GM19452 (cell line): ENCODE data around the gene GNB5.
A peak's percentile ranks its signal among the peaks of the same experiment; 100 is the strongest.
"Not testable (repeated sequence)": the region's sequence is repeated elsewhere in the genome, so short reads cannot be mapped to it uniquely, and the experiment has no call there.

Source experiments
- ATAC-seq: cut with Tn5 transposase; IDR thresholded peaks from one replicate; pipeline ENCODE4 v1.9.1; 2021; ENCODE audit not compliant: unreplicated experiment

Gene GNB5

GRCh38 chr15:52113708-52114107 is 77.5 kb downstream of the GNB5 start:
- ATAC-seq, result no peak

DNA sequence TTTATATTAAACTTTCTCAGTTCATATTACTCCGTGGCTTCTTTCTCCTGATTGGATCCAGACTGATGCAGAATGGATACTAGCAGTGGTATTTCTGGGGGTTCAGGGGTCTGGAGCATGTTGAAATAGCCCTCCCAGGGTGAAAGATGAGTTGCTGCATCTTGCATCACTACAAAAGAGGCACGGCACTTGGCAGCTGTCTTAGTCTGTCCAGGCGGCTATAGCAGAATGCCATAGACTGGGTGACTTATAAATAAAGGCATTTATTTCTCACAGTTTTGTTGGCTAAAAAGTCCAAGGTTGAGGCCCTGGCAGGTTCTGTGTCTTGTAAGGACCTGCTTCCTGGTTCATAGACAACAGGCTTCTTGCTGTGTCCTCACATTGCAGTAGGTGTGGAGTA is 78.0 kb downstream of the GNB5 start:
- no peak for ATAC-seq

- no peak for ATAC-seq
Observed at GRCh38 chr15:52112203-52112750, 78.9 kb downstream of the GNB5 start.

GRCh38 chr15:52111517-52112202 is 79.5 kb downstream of the GNB5 start:
- no peak for ATAC-seq

DNA sequence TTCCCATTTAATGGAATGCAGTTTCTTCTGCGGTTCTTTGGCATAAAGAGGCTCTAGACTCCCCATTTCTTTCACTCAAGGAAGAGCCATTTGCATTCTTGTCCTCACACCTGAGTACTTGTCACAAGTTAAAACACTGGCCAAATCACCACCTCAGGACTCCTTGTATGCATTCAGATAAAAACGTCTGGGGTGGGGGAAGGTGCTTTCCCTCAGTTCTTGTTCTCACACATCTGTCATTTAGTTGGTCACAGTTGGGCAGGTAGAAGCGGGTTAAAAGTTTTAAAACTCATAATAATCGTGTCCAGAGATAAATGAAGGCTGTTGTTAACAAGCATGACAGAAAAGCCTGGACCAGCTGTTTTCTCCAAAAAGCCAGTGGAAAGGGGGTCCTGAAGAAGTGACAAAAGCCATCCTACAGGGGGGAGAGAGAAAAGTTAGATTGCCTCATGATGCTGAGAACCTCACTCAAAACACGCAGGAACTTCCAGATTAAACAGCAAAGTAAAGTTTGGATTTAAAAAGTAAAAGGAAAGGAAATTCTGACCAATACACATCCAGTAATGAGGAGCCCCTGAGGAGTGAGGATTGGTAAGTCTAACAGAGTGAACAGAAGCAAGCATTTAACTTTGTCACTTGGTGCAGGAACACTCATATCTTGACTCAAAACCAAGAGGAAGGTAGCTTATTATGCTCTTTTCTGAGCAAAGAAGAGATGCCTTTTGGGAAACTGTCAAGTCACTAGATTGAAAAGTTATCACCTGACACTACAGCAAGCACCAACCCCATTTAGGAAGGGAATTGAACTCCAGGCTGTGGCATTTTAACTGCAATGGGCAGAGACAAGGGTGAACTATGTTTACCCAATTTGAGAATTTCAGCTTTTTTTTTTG is 81.4 kb downstream of the GNB5 start:
- peak; percentile 57 for ATAC-seq

- ATAC-seq, result no peak
Observed at GRCh38 chr15:52107238-52107637, 84.0 kb downstream of the GNB5 start.

DNA sequence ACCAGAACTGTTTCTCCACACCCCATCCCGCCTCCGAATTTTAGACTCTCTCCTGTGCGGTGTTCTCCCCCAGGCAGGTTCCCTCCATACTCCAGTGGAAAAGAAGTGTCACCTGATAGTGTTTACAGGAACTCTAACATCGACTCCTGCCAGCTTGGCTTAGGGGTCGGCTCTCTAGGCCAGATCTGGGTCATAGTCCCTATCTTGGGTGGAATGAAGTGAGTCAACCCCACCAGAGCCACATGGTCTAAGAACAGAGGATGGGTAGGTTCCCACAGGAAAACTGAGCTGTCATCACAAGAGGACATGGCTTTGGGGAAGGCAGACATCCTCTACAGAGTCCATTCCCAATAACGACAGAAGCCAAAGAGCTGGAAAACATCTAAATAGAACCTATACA is 84.6 kb downstream of the GNB5 start:
- no peak for ATAC-seq

DNA sequence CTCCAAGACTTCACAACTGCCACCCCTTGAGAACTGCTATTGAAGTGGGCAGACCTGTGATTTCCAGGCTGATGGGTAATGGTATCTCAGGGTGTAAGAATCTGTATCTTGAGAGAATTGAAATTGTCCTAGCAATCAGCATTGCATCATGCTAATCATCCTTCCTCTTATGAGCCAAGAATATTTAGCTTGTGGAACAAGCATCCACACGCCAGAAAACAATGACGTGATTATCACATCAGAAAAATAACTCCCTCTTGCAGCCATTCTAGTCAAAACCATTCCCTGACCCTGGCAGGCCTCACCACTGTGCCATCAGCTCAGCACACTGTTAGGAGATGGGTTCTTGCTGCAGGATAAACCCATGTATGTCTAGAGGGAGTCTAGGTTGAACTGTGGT is 85.3 kb downstream of the GNB5 start:
- ATAC-seq, result no peak

DNA sequence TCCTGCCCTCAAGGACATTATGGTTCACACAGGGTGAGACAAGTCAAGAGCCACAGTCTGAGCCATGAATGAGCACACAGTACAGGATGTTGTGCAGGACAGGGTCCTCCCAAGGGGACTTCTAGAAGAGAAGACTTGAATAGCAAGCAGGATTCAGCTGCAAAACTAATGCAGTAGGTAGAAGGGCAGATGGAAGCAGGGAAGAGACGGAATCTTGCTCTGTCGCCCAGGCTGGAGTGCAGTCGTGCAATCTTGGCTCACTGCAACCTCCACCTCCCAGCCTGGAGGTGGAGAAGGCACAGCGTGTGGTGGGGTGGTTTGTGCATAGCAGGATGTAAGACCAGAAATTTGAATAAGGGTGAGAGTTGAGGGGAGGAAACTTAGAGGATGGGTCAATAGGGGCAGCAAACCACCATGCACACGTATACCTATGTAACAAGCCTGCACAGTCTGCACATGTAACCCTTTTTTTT is 86.6 kb downstream of the GNB5 start:
- peak; percentile 41 for ATAC-seq

- ATAC-seq, result peak; percentile 81
Observed at GRCh38 chr15:52103217-52104207, 87.7 kb downstream of the GNB5 start.

DNA sequence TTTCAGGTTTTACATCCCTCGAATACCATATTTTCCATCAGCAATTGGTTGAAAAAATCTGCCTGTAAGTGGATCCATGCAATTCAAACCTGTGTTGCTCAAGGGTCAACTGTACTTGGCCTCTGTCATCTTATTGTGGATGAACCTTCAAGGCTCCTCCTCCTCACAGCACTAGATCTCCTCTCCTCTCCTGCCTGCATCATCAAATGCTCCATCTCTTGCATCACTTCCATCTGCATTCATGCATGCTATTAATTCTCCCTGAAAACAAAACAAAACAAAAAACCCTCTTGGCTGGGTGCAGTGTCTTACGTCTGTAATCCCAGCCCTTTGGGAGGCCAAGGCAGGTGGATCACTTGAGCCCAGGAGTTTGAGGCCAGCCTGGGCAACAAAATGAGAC is 88.7 kb downstream of the GNB5 start:
- no peak for ATAC-seq

DNA sequence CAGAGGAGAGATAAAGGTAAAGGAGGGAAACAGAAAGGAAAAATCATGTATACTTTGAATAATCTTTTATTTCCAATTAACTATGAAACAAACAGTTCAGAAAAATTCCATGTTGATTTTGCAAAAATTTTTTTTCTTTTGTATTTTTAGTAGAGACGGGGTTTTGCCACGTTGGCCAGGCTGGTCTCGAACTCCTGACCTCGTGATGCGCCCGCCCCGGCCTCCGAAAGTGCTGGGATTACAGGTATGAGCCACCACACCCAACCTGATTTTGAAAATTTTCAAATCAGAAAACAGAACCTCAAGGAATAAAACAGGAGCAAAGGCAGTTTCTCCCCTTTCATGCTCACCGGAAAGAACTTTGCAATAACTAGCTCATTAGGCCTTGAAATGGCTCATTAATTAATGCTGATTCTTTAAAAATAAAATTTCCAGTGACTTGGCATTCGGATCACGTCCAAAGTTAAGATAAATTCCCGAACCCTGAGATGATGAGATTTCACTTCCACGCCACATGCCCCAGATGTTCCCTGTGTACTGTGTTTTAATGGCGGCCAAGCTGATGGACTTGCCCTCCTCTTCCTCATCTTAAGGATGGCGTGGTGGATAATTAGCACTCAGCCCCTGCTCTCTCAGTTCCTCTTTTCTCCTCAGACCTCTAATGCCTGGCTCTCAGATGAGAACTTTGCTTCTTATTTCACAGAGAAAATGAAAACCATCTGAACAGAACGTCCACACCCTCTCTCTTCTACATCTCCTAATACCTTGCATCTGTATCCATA is 89.5 kb downstream of the GNB5 start:
- no peak for ATAC-seq

DNA sequence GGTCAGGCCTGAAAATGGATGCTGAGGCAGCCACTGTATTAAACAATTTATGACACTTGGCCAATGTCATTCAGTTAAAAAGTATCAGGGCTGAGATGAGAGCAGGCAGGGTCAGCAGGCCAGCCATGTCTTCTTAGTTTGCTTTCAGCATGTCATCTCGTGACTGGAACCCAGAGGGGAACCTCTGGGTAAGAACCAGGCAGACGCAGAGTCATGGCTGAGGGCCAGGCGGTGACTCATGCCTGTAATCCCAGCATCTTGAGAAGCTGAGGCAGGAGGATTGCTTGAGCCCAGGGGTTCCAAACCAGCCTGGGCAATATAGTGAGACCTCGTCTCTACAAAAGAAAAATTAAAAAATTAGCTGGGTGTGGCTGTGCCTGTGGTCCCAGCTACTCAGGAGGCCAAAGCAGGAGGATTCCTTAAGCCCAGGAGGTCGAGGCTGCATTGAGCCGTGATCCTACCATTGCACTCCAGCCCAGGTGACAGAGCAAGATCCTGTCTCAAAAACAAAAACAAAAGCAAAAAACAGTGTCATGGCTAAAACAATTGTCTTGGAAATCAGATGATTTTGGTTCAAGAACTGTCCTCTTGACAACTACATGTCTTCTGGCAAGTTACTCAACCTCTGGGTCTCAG is 90.3 kb downstream of the GNB5 start:
- no peak for ATAC-seq

DNA sequence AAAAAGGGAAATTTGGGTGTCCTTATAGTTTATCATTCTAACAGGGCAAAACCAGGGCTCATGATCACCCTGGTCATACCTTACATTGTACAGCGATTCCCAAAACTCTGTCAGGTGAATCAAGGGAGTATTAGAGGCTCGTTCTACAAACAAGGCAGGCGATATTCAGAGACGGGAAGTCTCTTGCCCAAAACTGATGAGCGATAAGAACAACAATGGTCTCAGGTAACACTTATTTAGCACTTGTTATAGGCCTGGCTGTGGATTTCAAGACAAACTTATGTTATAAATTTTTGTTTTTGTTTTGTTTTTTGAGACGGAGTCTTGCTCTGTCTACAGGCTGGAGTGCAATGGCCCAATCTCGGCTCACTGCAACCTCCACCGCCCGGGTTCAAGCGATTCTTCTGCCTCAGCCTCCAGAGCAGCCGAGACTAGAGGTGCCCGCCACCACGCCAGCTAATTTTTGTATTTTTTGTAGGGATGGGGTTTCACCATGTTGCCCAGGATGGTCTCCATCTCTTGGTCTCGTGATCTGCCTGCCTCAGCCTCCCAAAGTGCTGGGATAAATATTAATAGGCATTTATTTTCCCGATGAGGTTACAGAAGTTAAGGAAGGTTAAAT is 91.4 kb downstream of the GNB5 start:
- ATAC-seq, result no peak

- ATAC-seq, result no peak
Observed at GRCh38 chr15:52098323-52098722, 92.9 kb downstream of the GNB5 start.

GRCh38 chr15:52097180-52097579 is 94.0 kb downstream of the GNB5 start:
- no peak for ATAC-seq

DNA sequence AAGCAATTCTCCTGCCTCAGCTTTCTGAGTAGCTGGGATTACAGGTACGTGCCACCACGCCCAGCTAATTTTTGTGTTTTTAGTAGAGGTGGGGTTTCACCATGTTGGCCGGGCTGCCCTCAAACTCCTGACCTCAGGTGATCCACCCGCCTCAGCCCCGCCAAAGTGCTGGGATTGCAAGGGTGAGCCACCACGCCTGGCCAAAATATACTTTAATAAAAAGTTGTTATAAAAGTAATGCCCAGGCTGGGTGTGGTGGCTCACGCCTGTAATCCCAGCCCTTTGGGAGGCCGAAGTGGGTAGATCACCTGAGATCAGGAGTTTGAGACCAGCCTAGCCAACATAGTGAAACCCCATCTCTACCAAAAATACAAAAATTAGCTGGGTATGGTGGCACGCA is 94.7 kb downstream of the GNB5 start:
- not testable (repeated sequence) for ATAC-seq

- ATAC-seq, result no peak
Observed at GRCh38 chr15:52095597-52096262, 95.5 kb downstream of the GNB5 start.
